ENCODE results near the gene BBS7.

- TF ChIP-seq CTCF (conservative IDR thresholded peaks at IDR 0.05; ENCODE audit: low read length) (no peak), EZH2phosphoT487 (IDR thresholded peaks at IDR 0.05; ENCODE audit: borderline replicate concordance) (no peak)
These were observed 45.3 kb downstream of the BBS7 start for GRCh38 chr4:121824950-121825349.

Measured in Loucy (cell line).